CD4-positive, alpha-beta T cell treated with Interleukin-1 beta for 1 hour (primary cell): Measurements from ENCODE around the gene KRTAP2-1.
"Not testable (repeated sequence)": the region's sequence is repeated elsewhere in the genome, so short reads cannot be mapped to it uniquely, and the experiment has no call there.

ENCODE experiments used
- DNase-seq, 2 donors: peaks; one replicate each; pipeline ENCODE4 v3.0.0-alpha.2; 2020 to 2022

The KRTAP2-1 gene

DNA sequence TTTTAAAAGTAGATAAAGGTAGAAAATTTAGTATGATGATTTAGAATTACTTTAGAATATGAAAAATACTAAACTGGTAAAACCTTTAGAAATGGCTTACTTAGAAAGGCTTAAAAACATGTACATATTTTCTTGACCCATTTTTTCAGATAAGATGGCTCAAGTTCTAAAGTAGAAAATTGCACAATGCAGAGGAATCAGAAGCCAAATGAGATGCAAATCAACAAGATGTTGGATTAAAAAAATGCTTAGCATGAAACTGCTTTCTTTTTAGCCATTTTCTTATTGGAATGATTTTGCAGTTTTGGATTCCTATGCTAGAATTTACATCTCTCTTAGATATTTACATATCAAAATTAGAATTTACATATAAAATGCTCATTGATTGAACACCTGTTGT, 36.7 kb downstream of the KRTAP2-1 start:
- DNase-seq: no peak

GRCh38 chr17:41009936-41010335, 37.2 kb downstream of the KRTAP2-1 start:
- no peak for DNase-seq

DNA sequence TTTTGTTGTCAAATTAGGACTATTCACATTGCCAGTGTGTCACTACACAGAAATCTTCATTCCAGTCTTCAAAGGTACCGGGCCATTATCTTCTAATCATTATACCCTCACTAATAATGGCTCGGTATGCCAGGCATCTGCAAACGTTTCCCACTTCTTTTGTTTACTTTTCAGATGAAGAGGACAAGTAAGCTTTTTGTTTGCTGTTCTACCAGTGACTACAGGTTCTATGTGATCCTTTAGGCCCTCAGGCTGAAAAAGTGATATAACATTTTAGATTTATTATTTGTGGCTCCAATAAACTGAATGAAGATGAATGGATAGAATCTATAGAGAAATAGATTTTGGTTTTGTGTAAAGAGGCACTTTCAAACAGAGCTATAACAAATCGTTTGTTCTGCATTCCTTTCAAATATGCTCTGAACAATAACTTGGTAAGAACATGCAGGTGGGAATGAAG, 37.8 kb downstream of the KRTAP2-1 start:
- DNase-seq: no peak

DNA sequence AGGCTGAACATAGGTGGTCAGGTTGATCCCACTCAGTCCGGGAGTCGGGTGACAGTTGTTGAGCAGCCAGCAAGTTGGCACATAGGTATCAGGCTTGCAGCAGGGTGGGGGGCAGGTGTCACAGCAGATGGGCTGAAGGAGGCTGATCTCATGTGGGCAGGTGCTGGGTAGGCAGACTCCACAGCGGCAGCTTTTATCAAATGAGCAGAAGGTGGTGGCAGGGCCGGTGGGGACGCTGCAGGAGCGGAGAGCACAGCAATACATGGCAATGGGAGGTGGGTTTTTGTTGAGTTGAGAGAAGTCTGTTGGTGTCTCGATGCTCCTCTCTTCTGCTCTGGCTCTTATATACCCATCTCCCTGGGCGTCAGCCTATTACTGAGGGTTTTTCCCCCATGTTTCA, 38.3 kb downstream of the KRTAP2-1 start, which contains the start of gene KRTAP3-1:
TSS of gene KRTAP3-1 (minus strand) at position 318 of the 400 bp plus-strand sequence. CDS start at position 264, 54 bp downstream.
- DNase-seq: no peak

- DNase-seq: no peak
Measured at GRCh38 chr17:41004397-41004796, 42.7 kb downstream of the KRTAP2-1 start.

GRCh38 chr17:41003926-41004325, 43.2 kb downstream of the KRTAP2-1 start:
- no peak for DNase-seq

GRCh38 chr17:41002814-41003213, 44.3 kb downstream of the KRTAP2-1 start:
- DNase-seq: no peak

GRCh38 chr17:41001795-41002194, 45.3 kb downstream of the KRTAP2-1 start:
- DNase-seq: no peak

GRCh38 chr17:40999563-40999962, 47.6 kb downstream of the KRTAP2-1 start, which contains the start of gene KRTAP3-2:
Gene KRTAP3-2 (minus strand): TSS chr17:40999906. CDS start chr17:40999853, 53 bp downstream.
- DNase-seq: not testable (repeated sequence)

DNA sequence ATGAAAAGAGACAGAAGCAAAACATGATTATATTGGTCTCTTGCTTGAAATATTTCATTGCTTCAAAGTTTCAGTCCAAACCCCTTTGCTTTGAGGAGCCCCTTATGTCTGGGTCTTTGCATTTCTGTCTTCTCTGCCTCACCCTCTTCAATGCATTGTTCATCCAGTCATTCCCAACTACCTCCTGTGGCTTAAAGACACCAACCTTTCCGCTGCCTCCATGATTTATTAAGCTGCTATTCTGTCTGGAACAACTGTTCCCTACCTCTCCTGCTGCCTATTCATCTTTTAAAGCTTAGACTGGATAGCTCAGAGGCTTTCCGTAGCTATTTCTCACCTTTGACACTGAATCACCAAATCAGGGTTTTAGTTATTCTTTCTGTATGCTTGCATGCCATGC, 49.8 kb downstream of the KRTAP2-1 start:
- DNase-seq: no peak

- DNase-seq: no peak
Measured at GRCh38 chr17:40996829-40997228, 50.3 kb downstream of the KRTAP2-1 start.
